Measurements from ENCODE around the gene IGSF10. TPM values are rescaled to one million over a fixed set of nuclear protein-coding genes. Genes with fewer than 3 reads are reported as not detected.

IGSF10 gene
- total RNA-seq, 3 donors from 2014 or later (not counting 1 experiment from before 2014, with no cell fraction given), result 0.02 TPM; not detected in 2

- H3K27me3 ChIP-seq (ENCODE audit: control insufficient read depth, insufficient read depth, low read length), result no peaks in the 10 kb centered on the region
- Mint-ChIP-seq H3K4me1 (no peaks in the 10 kb centered on the region), H3K36me3 (no peaks in the 10 kb centered on the region), H3K4me3 (no peak overlapping the region), H3K9me3 (no peaks in the 10 kb centered on the region), H3K27me3 (ENCODE audit: low read depth in 2 of 2) (no peaks in the 10 kb centered on the region), H3K27ac (no peak overlapping the region)
- no peak for ATAC-seq
- H3K4me3 ChIP-seq (ENCODE audit: low read length), result no peak overlapping the region
- no peak overlapping the region for H3K27ac ChIP-seq (ENCODE audit: low read length)
- no peaks in the 10 kb centered on the region for H3K9me3 ChIP-seq (ENCODE audit: control insufficient read depth, insufficient read depth, low read length)
- intact Hi-C loops (cut with micrococcal nuclease), result no loop called here
- no peaks in the 10 kb centered on the region for H3K4me1 ChIP-seq (ENCODE audit: control insufficient read depth, insufficient read depth, low read length)
- TF ChIP-seq CTCF (IDR thresholded peaks at IDR 0.05), result no peak
- no peak for DNase-seq
- H3K36me3 ChIP-seq (ENCODE audit: control insufficient read depth, insufficient read depth, low read length), result no peaks in the 10 kb centered on the region
- no CpG with 5 or more reads among the region's 1 CpG for WGBS (ENCODE audit: insufficient coverage)
Observed at GRCh38 chr3:151503074-151503473, 42.2 kb upstream of the IGSF10 start.

- WGBS (ENCODE audit: insufficient coverage), result 50% methylated on average over 1 of the region's 4 CpGs
- Histone ChIP-seq H3K27me3 (ENCODE audit: control insufficient read depth, insufficient read depth, low read length) (no peaks in the 10 kb centered on the region), H3K27ac (ENCODE audit: low read length) (no peak overlapping the region), H3K36me3 (ENCODE audit: control insufficient read depth, insufficient read depth, low read length) (no peaks in the 10 kb centered on the region), H3K4me1 (ENCODE audit: control insufficient read depth, insufficient read depth, low read length) (no peaks in the 10 kb centered on the region), H3K9me3 (ENCODE audit: control insufficient read depth, insufficient read depth, low read length) (no peaks in the 10 kb centered on the region), H3K4me3 (ENCODE audit: low read length) (no peak overlapping the region)
- Mint-ChIP-seq H3K27ac (no peak overlapping the region), H3K4me3 (no peak overlapping the region), H3K27me3 (ENCODE audit: low read depth in 2 of 2) (no peaks in the 10 kb centered on the region), H3K36me3 (no peaks in the 10 kb centered on the region), H3K4me1 (no peaks in the 10 kb centered on the region), H3K9me3 (no peaks in the 10 kb centered on the region)
- DNase-seq (no peak), ATAC-seq (no peak)
- no peak for TF ChIP-seq CTCF (IDR thresholded peaks at IDR 0.05)
- intact Hi-C loops (cut with micrococcal nuclease), result no loop called here
Observed at GRCh38 chr3:151501923-151502632, 41.2 kb upstream of the IGSF10 start.

- no peak for DNase-seq
- 87% methylated on average over 3 of the region's 5 CpGs for WGBS (ENCODE audit: insufficient coverage)
- no peak for TF ChIP-seq CTCF (IDR thresholded peaks at IDR 0.05)
- Mint-ChIP-seq H3K4me1 (no peaks in the 10 kb centered on the region), H3K36me3 (no peaks in the 10 kb centered on the region), H3K27ac (no peak overlapping the region), H3K9me3 (no peaks in the 10 kb centered on the region), H3K27me3 (ENCODE audit: low read depth in 2 of 2) (no peaks in the 10 kb centered on the region), H3K4me3 (no peak overlapping the region)
- Histone ChIP-seq H3K4me3 (ENCODE audit: low read length) (no peak overlapping the region), H3K27ac (ENCODE audit: low read length) (no peak overlapping the region), H3K9me3 (ENCODE audit: control insufficient read depth, insufficient read depth, low read length) (no peaks in the 10 kb centered on the region), H3K4me1 (ENCODE audit: control insufficient read depth, insufficient read depth, low read length) (no peaks in the 10 kb centered on the region), H3K36me3 (ENCODE audit: control insufficient read depth, insufficient read depth, low read length) (no peaks in the 10 kb centered on the region), H3K27me3 (ENCODE audit: control insufficient read depth, insufficient read depth, low read length) (no peaks in the 10 kb centered on the region)
- ATAC-seq, result no peak
- intact Hi-C loops (cut with micrococcal nuclease), result no loop called here
Observed at GRCh38 chr3:151501171-151501922, 40.5 kb upstream of the IGSF10 start.
